HFFc6 (cell line): ENCODE results near the gene GIGYF1. TPM values are rescaled to one million over a fixed set of nuclear protein-coding genes. Genes with fewer than 3 reads are reported as not detected.
"Not testable (repeated sequence)": the region's sequence is repeated elsewhere in the genome, so short reads cannot be mapped to it uniquely, and the experiment has no call there.

ENCODE experiments used
- DNase-seq: peaks from one replicate; pipeline ENCODE4 v3.0.0-alpha.2; 2018
- H3K27ac Mint-ChIP-seq: 2 replicates; pipeline ENCODE4 v1.8.0; 2020; ENCODE audit warnings: mild to moderate bottlenecking, mixed read lengths
- H3K27me3 Mint-ChIP-seq: 2 replicates; pipeline ENCODE4 v1.8.0; 2021; ENCODE audit warnings: mild to moderate bottlenecking, moderate library complexity, mixed read lengths; ENCODE audit not compliant: insufficient read depth
- H3K36me3 Mint-ChIP-seq: 2 replicates; pipeline ENCODE4 v1.8.0; 2021; ENCODE audit warnings: low read depth, mixed read lengths
- H3K4me1 Mint-ChIP-seq: 2 replicates; pipeline ENCODE4 v1.8.0; 2020; ENCODE audit warnings: low read depth, mixed read lengths
- H3K4me3 Mint-ChIP-seq: 2 replicates; pipeline ENCODE4 v1.8.0; 2020; ENCODE audit warnings: mild to moderate bottlenecking, moderate library complexity, mixed read lengths
- H3K9me3 Mint-ChIP-seq: 2 replicates; pipeline ENCODE4 v1.8.0; 2020; ENCODE audit warnings: mild to moderate bottlenecking, mixed read lengths
- CTCF ChIP-seq: fragments of 200-600 bp; sonication (generic); IDR thresholded peaks from 2 replicates; pipeline ENCODE4 v1.5.0; 2021; ENCODE audit warnings: antibody characterized with exemption, mild to moderate bottlenecking
- total RNA-seq, 6 experiments: library from RNA; stranded (reverse); fragmentation: NEBNext Ultra II Directional; extraction: Animal tissue kit (Norgen Biotek cat#: 25700); gene quantifications; 2 replicates in 1 of 6; 3 replicates in 5 of 6; pipeline ENCODE4 v1.2.3, GENCODE V29; 2021

The GIGYF1 gene
- total RNA-seq, 6 experiments from 2014 or later, result 17.7 to 21.8 (median 19.2) TPM

GRCh38 chr7:100671353-100672327 is 22.4 kb downstream of the GIGYF1 start:
- no peak for TF ChIP-seq CTCF
- H3K9me3 Mint-ChIP-seq, result no peaks in the 10 kb centered on the region

GRCh38 chr7:100670074-100670473 is 24.0 kb downstream of the GIGYF1 start:
- DNase-seq, result no peak
- Mint-ChIP-seq H3K4me1 (peaks cover 10% of the 10 kb centered on the region), H3K27ac (no peak overlapping the region), H3K4me3 (no peak overlapping the region), H3K27me3 (peaks cover 19% of the 10 kb centered on the region), H3K36me3 (no peaks in the 10 kb centered on the region), H3K9me3 (no peaks in the 10 kb centered on the region)
- no peak for TF ChIP-seq CTCF

More at GRCh38 chr7:100671353-100672327, 22.4 kb downstream of the GIGYF1 start:
- no peaks in the 10 kb centered on the region for H3K36me3 Mint-ChIP-seq
- no peak overlapping the region for H3K4me3 Mint-ChIP-seq
- peaks cover 15% of the 10 kb centered on the region for H3K4me1 Mint-ChIP-seq
- no peak overlapping the region for H3K27ac Mint-ChIP-seq
- DNase-seq, result no peak
- H3K27me3 Mint-ChIP-seq, result peaks cover 20% of the 10 kb centered on the region

- not testable (repeated sequence) for H3K9me3 Mint-ChIP-seq, H3K27ac Mint-ChIP-seq, H3K4me3 Mint-ChIP-seq, H3K36me3 Mint-ChIP-seq, DNase-seq
- Mint-ChIP-seq H3K4me1 (peaks cover 10% of the 10 kb centered on the region), H3K27me3 (peaks cover 19% of the 10 kb centered on the region)
These were observed 24.9 kb downstream of the GIGYF1 start for GRCh38 chr7:100669106-100669505.

GRCh38 chr7:100668069-100668449 is 26.0 kb downstream of the GIGYF1 start:
- Mint-ChIP-seq H3K4me1 (peaks cover 10% of the 10 kb centered on the region), H3K36me3 (no peaks in the 10 kb centered on the region), H3K27me3 (peaks cover 19% of the 10 kb centered on the region), H3K4me3 (no peak overlapping the region), H3K27ac (no peak overlapping the region), H3K9me3 (no peaks in the 10 kb centered on the region)
- no peak for DNase-seq
- TF ChIP-seq CTCF, result no peak

GRCh38 chr7:100667331-100668068 is 26.6 kb downstream of the GIGYF1 start:
- H3K27me3 Mint-ChIP-seq, result peaks cover 19% of the 10 kb centered on the region
- no peak for TF ChIP-seq CTCF
- H3K9me3 Mint-ChIP-seq, result no peaks in the 10 kb centered on the region
- no peak overlapping the region for H3K4me3 Mint-ChIP-seq
- peaks cover 10% of the 10 kb centered on the region for H3K4me1 Mint-ChIP-seq
- DNase-seq, result peak; percentile 23
- no peak overlapping the region for H3K27ac Mint-ChIP-seq
- no peaks in the 10 kb centered on the region for H3K36me3 Mint-ChIP-seq
